ENCODE data around the gene AIFM1. TPM values are rescaled to one million over a fixed set of nuclear protein-coding genes. Genes with fewer than 3 reads are reported as not detected.
"Not testable (repeated sequence)": the region's sequence is repeated elsewhere in the genome, so short reads cannot be mapped to it uniquely, and the experiment has no call there.

Gene AIFM1
- total RNA-seq, 4 donors from 2014 or later, result 15.9 to 23.4 (median 21.6) TPM

DNA sequence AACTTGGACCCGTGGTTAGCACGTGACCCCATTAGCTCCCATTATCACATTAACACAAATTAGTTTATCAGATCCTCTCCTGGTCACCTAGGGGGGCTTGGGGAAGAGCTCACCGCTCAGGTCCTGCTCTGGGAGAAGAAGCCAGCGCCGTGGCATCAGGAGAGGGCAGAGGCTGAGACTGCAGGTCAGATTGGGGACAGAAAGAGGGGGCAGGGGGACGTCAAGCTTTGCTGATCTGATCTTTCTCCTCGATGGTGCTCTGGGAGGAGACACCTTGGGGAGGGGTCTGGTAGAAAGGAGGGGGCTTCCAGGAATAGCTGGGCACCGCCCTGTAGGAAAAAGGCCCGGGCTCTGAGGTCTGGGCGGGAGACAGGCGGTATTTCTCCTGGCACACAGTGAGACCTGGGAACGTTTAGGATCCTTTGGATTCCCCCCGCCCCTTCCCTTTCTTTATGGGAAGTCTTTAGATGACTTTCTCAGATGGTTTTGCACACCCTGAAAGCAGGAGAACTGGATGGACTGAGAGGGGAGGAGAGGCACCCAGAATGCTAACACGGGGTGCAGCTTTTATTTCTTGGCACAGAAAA lies 46.2 kb downstream of the AIFM1 start:
- Histone ChIP-seq H3K9me3 (no peaks in the 10 kb centered on the region), H3K27me3 (no peaks in the 10 kb centered on the region), H3K27ac (replicated peaks in 1 of 4) (peak overlapping the region in 3 of 4 donors; percentile 48 to 76 (median 72)), H3K36me3 (no peaks in the 10 kb centered on the region), H3K4me1 (peaks cover 3 to 31% (median 28%) of the 10 kb centered on the region in 4 donors), H3K4me3 (no peak overlapping the region)
- TF ChIP-seq, protein P1, sequence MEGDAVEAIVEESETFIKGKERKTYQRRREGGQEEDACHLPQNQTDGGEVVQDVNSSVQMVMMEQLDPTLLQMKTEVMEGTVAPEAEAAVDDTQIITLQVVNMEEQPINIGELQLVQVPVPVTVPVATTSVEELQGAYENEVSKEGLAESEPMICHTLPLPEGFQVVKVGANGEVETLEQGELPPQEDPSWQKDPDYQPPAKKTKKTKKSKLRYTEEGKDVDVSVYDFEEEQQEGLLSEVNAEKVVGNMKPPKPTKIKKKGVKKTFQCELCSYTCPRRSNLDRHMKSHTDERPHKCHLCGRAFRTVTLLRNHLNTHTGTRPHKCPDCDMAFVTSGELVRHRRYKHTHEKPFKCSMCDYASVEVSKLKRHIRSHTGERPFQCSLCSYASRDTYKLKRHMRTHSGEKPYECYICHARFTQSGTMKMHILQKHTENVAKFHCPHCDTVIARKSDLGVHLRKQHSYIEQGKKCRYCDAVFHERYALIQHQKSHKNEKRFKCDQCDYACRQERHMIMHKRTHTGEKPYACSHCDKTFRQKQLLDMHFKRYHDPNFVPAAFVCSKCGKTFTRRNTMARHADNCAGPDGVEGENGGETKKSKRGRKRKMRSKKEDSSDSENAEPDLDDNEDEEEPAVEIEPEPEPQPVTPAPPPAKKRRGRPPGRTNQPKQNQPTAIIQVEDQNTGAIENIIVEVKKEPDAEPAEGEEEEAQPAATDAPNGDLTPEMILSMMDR (IDR thresholded peaks at IDR 0.05), result no peak
- no peak for TF ChIP-seq POLR2AphosphoS5 (IDR thresholded peaks at IDR 0.05)
- no peak for TF ChIP-seq EP300 (IDR thresholded peaks at IDR 0.05)
- no peak for DNase-seq (ENCODE audit: extremely low spot score)
- intact Hi-C loops (cut with DNase I), result no loop called here
- 64% methylated on average over 14 of the region's 14 CpGs for WGBS

DNA sequence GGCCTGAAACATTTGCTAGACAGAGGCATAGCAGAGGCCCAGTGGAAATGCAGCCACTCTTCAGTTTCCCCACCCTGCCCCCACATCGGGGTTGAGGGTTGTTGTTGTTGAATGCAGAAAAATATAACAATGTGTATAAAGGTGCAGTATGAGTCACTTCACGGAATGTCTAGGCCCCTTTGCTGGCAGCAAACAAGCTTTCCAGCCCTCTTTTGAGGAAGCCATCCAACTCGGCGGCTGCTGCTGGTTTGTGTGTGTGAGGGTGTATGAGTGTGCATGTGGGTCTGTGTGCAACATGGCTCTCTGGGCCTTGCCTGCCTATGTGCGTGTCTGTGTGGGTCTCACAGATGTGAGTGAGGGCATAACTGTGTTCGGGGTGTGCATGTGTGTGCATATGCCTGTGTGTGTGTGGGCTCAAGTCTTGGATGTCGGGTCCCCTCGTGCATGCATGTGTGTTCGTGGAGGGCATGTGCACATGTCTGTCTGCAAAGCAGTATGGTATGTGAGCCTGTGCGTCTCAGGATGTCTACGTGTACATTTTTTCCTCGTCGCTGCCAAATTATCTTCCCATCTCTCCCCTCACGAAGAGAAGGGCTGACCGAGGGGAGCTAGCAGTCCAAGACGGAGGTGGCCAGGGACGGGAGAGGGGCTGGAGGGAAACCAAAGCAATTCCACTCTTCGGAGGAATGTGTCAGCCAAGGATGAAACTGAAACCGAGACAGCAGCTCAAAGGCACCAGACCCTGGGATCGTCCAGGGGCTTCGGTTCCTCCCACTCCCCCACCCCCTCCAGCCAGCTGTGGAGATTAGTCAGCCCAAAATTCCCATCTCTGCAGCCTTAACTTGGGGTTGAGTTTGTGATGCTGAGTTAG lies 47.0 kb downstream of the AIFM1 start:
- 59% methylated on average over 20 of the region's 21 CpGs for WGBS
- Histone ChIP-seq H3K4me3 (no peak overlapping the region), H3K4me1 (peaks cover 3 to 31% (median 28%) of the 10 kb centered on the region in 4 donors), H3K27ac (replicated peaks in 1 of 4) (peak overlapping the region in 3 of 4 donors; percentile 48 to 76 (median 72)), H3K27me3 (no peaks in the 10 kb centered on the region), H3K36me3 (no peaks in the 10 kb centered on the region), H3K9me3 (no peaks in the 10 kb centered on the region)
- intact Hi-C loops (cut with DNase I), result no loop called here
- TF ChIP-seq EP300 (IDR thresholded peaks at IDR 0.05) (no peak), POLR2A (IDR thresholded peaks at IDR 0.05; ENCODE audit: low read depth) (no peak), POLR2AphosphoS5 (IDR thresholded peaks at IDR 0.05) (no peak)
- TF ChIP-seq, protein P1 (IDR thresholded peaks at IDR 0.05), result no peak
- no peak for DNase-seq (ENCODE audit: extremely low spot score)

DNA sequence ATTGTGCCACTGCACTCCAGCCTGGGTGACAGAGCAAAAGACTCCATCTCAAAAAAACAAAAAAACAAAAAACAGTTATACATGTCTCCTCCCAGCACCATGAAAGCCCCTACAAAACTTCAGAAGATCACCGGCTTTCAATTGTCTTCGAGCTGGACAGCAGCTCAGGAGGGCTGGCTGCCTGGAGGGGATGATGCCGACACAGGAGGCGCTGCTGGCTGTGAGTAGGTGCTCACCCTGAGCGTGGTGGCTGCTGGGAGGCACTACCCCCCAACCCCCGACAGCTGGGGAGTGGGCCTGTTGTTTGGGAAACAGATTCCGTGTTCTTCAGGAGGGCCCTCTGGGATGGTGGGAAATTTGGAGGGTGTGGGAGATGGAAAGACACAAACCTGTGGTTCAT lies 48.5 kb downstream of the AIFM1 start:
- Histone ChIP-seq H3K4me3 (no peak overlapping the region), H3K9me3 (no peaks in the 10 kb centered on the region), H3K27ac (replicated peaks in 1 of 4) (no peak overlapping the region), H3K27me3 (no peaks in the 10 kb centered on the region), H3K36me3 (no peaks in the 10 kb centered on the region), H3K4me1 (peaks cover 3 to 31% (median 28%) of the 10 kb centered on the region in 4 donors)
- no peak for TF ChIP-seq EP300 (IDR thresholded peaks at IDR 0.05)
- TF ChIP-seq POLR2AphosphoS5 (IDR thresholded peaks at IDR 0.05), result no peak
- TF ChIP-seq POLR2A (IDR thresholded peaks at IDR 0.05; ENCODE audit: low read depth), result no peak
- TF ChIP-seq, protein P1 (IDR thresholded peaks at IDR 0.05), result no peak
- no peak for DNase-seq (ENCODE audit: extremely low spot score)
- WGBS, result 82% methylated on average over 7 of the region's 7 CpGs
- intact Hi-C loops (cut with DNase I), result no loop called here

DNA sequence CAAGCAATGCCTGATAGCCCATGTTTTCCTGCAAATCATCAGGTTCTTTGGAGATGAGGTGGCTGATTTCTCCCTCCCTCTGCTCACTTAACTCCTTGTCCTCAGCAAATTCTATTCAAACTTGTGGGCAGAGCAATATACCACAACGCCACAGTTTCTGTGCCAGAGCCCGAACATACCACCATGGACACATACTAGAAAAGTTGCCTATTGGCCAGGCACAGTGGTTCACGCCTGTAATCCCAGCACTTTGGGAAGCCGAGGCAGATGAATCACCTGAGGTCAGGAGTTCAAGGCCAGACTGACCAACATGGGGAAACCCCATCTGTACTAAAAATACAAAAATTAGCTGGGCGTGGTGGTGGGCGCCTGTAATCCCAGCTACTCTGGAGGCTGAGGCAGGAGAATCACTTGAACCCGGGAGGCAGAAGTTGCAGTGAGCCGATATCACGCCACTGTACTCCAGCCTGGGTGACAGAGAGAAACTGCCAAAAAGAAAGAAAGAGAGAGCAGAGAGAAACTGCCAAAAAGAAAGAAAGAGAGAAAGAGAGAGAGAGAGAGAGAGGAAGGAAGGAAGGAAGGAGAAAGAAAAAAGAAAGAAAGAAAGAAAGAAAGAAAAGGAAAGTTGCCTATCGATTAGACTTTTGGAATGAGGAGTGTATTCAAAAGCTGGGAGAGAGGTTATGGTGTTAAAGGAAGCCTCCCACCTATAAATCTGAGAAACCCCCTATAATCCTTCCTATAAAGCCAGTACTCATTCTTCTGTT lies 50.3 kb downstream of the AIFM1 start:
- H3K36me3 ChIP-seq; H3K27ac ChIP-seq (replicated peaks in 1 of 4); H3K9me3 ChIP-seq; H3K27me3 ChIP-seq; H3K4me3 ChIP-seq; intact Hi-C loops (cut with DNase I); DNase-seq (ENCODE audit: extremely low spot score): not testable (repeated sequence)
- H3K4me1 ChIP-seq, result peaks cover 3 to 24% (median 15%) of the 10 kb centered on the region in 4 donors
- WGBS, result 88% methylated on average over 8 of the region's 10 CpGs

DNA sequence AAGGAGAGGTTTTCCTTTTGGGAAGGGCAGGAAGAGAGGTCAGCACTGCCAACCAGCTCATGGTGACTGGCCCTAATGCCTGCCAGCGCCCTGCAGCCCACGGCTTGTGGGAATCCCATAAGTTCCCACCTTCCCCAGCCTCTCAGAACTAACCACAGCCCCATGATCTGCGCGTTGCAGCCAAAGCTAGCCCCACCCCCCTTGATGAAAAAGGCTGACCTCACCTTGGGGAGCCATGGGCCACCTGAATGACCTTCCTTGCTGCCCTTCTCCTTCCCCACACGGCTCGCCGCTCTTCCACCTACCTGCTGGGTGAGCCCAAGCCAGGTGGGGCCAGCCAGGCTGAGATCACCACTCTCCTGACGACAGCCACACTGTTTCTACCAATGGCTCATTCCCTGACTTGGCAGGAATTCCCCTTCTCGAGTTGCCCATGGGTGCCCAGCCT lies 51.5 kb downstream of the AIFM1 start:
- no peak for DNase-seq (ENCODE audit: extremely low spot score)
- H3K4me3 ChIP-seq, result no peak overlapping the region

More for the DNA sequence above, 51.5 kb downstream of the AIFM1 start:
- TF ChIP-seq, protein P1 (IDR thresholded peaks at IDR 0.05), result no peak
- TF ChIP-seq EP300 (IDR thresholded peaks at IDR 0.05) (no peak), POLR2A (IDR thresholded peaks at IDR 0.05; ENCODE audit: low read depth) (no peak), POLR2AphosphoS5 (IDR thresholded peaks at IDR 0.05) (no peak)
- Histone ChIP-seq H3K9me3 (no peaks in the 10 kb centered on the region), H3K36me3 (no peaks in the 10 kb centered on the region), H3K4me1 (peaks cover under 1 to 20% (median 11%) of the 10 kb centered on the region in 4 donors), H3K27ac (replicated peaks in 1 of 4) (no peak overlapping the region), H3K27me3 (no peaks in the 10 kb centered on the region)
- WGBS, result 68% methylated on average over 9 of the region's 9 CpGs
- intact Hi-C loops (cut with DNase I), result no loop called here
